A549 treated with CORT108297 at 1 μM for 4 hours (cell line): ENCODE data around the gene OR2L2. TPM values are rescaled to one million over a fixed set of nuclear protein-coding genes. Genes with fewer than 3 reads are reported as not detected.

Experiments
- total RNA-seq: library from RNA; stranded (reverse); fragments of 200-300 nt; extraction: Qiagen RNA extraction; gene quantifications from 5 replicates; pipeline ENCODE4 v1.2.3, GENCODE V29; 2022

OR2L2 gene, protein sequence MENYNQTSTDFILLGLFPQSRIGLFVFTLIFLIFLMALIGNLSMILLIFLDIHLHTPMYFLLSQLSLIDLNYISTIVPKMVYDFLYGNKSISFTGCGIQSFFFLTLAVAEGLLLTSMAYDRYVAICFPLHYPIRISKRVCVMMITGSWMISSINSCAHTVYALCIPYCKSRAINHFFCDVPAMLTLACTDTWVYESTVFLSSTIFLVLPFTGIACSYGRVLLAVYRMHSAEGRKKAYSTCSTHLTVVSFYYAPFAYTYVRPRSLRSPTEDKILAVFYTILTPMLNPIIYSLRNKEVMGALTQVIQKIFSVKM
- total RNA-seq, result not detected in 5 replicates

DNA sequence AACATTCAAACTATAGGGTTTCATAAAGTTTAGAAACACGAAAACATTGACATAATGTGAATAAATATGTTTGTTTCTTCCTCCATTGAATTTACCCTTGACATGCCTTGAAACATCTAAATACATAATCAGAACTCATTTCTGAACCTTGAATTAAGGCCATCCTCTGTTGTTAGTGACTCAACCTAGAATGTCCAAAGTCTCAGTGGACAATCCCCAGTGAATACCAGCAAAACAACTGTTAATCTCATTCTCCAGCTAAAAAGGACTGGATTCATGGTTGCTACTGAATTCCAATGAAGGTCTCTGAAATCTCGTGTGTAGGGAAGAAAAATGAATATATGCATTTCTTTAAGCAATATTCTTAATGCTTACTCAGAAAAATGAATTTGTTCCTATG lies at the start of gene OR2L2:
TSS of gene OR2L2 (plus strand) at position 301 of the 400 bp plus-strand sequence. CDS start 8,198 bp downstream, outside the sequence.

DNA sequence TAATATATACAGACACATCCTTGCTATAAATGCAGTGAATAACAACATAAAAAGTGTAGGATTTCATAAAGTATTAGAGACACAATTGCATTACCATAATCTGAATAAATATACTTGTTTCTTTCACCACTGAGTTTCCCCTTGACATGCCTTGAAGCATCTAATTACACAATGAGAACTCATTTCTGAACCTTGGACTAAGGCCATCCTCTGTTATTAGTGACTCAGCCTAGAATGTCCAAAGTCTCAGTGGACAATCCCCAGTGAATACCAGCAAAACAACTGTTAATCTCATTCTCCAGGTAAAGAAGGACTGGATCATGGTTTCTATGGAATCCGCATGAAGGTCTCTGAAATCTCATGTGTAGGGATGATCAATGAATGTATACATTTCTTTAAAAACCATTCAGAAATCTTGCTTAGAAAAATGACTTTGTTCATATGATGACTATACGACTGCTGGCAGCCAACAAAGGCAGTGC lies 16.6 kb upstream of the OR2L2 start, which contains the start of gene OR2L5:
TSS of gene OR2L5 (plus strand) at position 432 of the 482 bp plus-strand sequence. CDS start 8,288 bp downstream, outside the sequence.

DNA sequence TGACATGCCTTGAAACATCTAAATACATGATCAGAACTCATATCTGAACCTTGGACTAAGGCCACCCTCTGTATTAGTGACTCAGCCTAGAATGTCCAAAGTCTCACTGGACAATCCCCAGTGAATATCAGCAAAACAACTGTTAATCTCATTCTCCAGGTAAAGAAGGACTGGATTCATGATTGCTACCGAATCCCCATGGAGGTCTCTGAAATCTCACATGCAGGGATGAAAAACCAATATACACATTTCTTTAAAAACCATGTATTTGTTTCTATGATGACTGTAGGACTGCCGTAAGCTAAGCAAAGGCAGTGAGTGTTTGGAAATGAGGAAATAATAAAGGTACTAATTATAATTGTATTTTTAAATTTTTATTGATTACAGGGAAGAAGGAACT lies 16.7 kb downstream of the OR2L2 start, which contains the start of gene OR2L3:
TSS of gene OR2L3 (plus strand) at position 301 of the 400 bp plus-strand sequence. CDS start 13,846 bp downstream, outside the sequence.

Other genes starting within 250 kb of the OR2L2 start
- gene OR14A16, start 206.0 kb upstream of the OR2L2 start, total RNA-seq, result not detected in 5 replicates
- not detected in 5 replicates for gene OR11L1, start 188.2 kb upstream of the OR2L2 start, total RNA-seq
- gene TRIM58, start 172.9 kb upstream of the OR2L2 start, total RNA-seq, result not detected in 5 replicates
- gene OR2W3, start 134.5 kb upstream of the OR2L2 start, total RNA-seq, result not detected in 5 replicates
- gene OR2T8, start 109.8 kb upstream of the OR2L2 start, total RNA-seq, result not detected in 5 replicates
- gene OR2AJ1, start 105.2 kb upstream of the OR2L2 start, total RNA-seq, result not detected in 5 replicates
- gene OR2L8, start 81.2 kb upstream of the OR2L2 start, total RNA-seq, result not detected in 5 replicates
- not detected in 5 replicates for gene OR2AK2, start 64.8 kb upstream of the OR2L2 start, total RNA-seq
- gene OR2L5, start 16.4 kb upstream of the OR2L2 start, total RNA-seq, result not detected in 5 replicates
- not detected in 5 replicates for gene OR2L3, start 16.8 kb downstream of the OR2L2 start, total RNA-seq
- not detected in 5 replicates for gene OR2L13, start 65.1 kb downstream of the OR2L2 start, total RNA-seq
- not detected in 5 replicates for gene OR2M5, start 115.1 kb downstream of the OR2L2 start, total RNA-seq
- gene OR2M2, start 144.8 kb downstream of the OR2L2 start, total RNA-seq, result not detected in 5 replicates
- not detected in 5 replicates for gene OR2M3, start 167.2 kb downstream of the OR2L2 start, total RNA-seq
- not detected in 5 replicates for gene OR2M4, start 201.3 kb downstream of the OR2L2 start, total RNA-seq
- gene OR2T33, start 247.9 kb downstream of the OR2L2 start, total RNA-seq, result not detected in 5 replicates